Islet of Langerhans (tissue), 1 donor: ENCODE results near the gene PLA2G12A.
A peak's percentile ranks its signal among the peaks of the same experiment; 100 is the strongest.

ENCODE experiments used
- FAIRE-seq: peaks from one replicate; lab custom pipeline; 2011; peaks lifted over from hg19 to GRCh38; lab: Jason Lieb, UNC

Gene PLA2G12A

DNA sequence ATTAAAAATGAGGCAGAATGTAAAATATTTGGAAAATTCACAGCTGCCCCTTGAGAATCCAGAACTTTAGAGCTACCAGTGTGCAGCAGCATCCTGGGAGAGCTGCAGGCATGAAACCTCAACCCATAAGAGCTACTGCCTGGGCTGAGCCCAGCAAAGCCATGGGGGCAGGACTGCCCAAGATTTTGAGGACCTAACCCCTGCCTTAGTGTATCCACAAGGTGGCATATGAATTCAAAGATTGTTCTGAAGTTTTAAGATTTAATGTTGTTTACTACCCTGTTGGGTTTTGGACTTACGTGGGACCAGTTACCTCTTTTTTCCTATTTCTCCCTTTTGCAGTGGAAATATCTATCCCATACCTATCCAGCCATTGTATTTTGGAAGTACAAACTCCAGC lies 53.0 kb downstream of the PLA2G12A start:
- FAIRE-seq, result no peak

GRCh38 chr4:109675843-109676242 lies 54.0 kb downstream of the PLA2G12A start:
- no peak for FAIRE-seq

- FAIRE-seq, result no peak
Measured at GRCh38 chr4:109675181-109675580, 54.7 kb downstream of the PLA2G12A start.

DNA sequence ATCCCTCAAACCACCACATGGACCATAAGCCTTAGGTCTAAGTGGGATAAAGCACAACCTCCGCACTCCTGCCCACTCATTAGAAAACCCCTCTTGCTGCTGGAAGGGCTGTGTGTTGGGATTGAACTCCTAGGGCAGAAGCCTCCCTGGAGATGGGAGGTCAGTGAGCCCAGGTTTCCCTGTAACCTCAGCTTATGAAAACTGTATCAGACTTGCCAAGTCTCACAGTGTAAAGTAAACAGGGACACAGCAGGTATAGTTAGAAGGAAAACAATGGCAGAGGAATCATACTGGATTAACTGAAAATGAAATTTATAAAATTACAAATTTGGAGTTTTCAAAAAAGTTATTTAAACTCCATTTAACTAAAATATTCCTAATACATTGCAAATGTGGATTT lies 56.6 kb downstream of the PLA2G12A start:
- FAIRE-seq, result no peak

GRCh38 chr4:109672169-109672930 lies 57.5 kb downstream of the PLA2G12A start:
- FAIRE-seq, result no peak

DNA sequence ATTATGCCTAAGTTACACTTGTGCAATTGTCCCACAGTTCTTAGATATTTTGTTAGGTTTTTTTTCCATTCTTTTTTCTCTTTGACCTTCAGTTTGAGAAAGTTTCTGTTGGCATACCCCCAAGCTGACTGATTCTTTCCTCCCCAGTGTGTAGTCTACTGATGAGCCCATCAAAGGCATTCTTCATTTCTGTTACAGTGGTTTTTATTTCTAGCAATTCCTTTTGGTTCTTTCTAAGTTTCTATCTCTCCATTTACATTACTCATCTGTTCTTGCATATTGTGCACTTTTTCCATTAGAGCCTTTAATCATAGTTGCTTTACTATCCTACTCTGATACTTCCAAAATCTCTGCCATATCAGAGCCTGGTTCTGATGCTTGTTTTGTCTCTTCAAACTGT lies 58.5 kb downstream of the PLA2G12A start:
- no peak for FAIRE-seq

DNA sequence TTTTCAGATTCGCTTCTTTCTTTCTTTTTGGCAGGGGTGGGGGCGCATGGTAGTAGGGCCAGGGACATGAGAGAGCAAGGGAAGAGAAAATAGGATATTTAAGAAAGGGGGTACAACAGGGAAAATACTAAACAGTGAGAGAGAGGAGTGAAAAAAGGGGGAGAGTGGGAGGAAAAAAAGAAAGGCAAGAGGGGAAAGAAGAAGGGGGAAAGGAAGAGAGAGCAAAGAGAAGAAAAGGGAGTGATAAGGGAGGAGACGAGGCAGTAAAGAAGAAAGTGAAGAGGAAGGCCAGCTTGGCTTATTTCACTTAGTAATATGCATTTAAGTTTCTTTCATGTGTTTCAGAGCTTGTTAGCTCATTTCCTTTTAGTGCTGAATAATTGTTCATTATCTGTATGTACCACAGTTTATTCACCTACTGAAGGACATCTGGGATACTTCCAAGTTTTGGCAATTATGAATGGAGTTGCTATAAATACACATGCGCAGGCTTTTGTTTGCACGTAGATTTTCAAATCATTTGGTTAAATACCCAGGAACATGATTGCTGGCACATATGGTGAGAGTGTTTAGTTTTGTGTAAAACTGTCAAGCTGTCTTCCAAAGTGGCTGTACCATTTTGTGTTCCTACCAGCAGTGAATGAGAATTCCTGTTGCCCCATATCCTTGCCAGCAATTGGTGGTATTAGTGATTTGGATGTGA lies 63.9 kb downstream of the PLA2G12A start:
- FAIRE-seq, result peak; percentile 91

DNA sequence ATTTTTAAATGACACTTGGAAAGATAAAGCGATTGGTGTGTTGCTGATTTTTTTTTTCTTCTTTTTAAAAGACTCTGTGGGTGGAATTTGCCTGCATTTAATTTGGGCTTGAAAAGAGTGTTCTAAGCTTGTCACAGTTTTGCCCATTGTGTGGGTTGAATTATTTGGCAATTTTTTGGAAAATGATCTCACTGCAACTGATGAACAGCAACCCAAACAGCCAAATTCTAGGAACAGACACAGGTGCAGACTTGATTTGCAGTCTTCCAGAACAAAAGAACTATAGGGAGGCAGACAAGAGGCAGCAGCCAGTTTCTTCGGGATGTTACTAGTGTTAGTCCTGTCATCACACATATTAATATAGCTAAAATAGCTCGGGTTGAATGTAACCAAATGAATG lies 67.1 kb downstream of the PLA2G12A start:
- no peak for FAIRE-seq

DNA sequence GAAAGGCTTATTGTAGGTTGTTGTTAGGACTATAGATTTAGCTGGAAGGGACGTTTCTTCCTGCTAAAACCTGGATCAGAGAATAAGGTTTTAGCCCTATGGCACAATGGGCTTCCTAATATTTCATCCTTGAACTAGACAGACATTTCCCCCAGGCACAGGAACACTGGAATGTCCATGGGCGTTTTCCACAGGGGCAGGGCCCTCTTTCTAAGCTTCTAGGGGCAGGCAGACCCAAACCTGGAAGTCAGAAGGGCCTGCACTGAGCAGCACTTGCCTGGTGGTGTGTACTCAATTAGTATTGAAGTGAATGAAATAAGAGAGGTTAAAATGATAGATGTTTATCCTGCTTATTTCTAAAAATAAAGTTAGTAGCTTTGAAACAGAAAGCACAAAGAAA lies 67.8 kb downstream of the PLA2G12A start:
- FAIRE-seq, result no peak
